Dermis blood vessel endothelial cell (primary cell): ENCODE measurements around the gene PACSIN3. TPM values are rescaled to one million over a fixed set of nuclear protein-coding genes. Genes with fewer than 3 reads are reported as not detected.
"Not testable (repeated sequence)": the region's sequence is repeated elsewhere in the genome, so short reads cannot be mapped to it uniquely, and the experiment has no call there.

ENCODE experiments used
- DNase-seq: peaks from one replicate; pipeline ENCODE4 v3.0.0; 2010
- total RNA-seq: library from RNA; depleted of rRNA; stranded (reverse); fragments of >200 nt; gene quantifications from 2 replicates; pipeline ENCODE4 v1.2.3, GENCODE V29; 2014

PACSIN3 gene
- total RNA-seq, 1 donor from 2014 or later: 16.7 TPM

- DNase-seq: not testable (repeated sequence)
Observed at GRCh38 chr11:47191137-47191536, 4.9 kb upstream of the PACSIN3 start.

- DNase-seq: no peak
Observed at GRCh38 chr11:47189100-47189834, 3.0 kb upstream of the PACSIN3 start.

- no peak for DNase-seq
Observed at GRCh38 chr11:47188259-47188658, 2.0 kb upstream of the PACSIN3 start.

- DNase-seq: no peak
Observed at GRCh38 chr11:47187723-47188122, 1.5 kb upstream of the PACSIN3 start.

- peak; percentile 35 for DNase-seq
Observed at GRCh38 chr11:47186700-47187695, 764 bp upstream of the PACSIN3 start.

- DNase-seq: peak; percentile 26
Observed at GRCh38 chr11:47185305-47186075, 744 bp downstream of the PACSIN3 start.

- no peak for DNase-seq
Observed at GRCh38 chr11:47184711-47185304, 1.4 kb downstream of the PACSIN3 start.

GRCh38 chr11:47183969-47184368, 2.3 kb downstream of the PACSIN3 start:
- no peak for DNase-seq

- DNase-seq: no peak
Observed at GRCh38 chr11:47183031-47183856, 3.0 kb downstream of the PACSIN3 start.

GRCh38 chr11:47182380-47182779, 3.9 kb downstream of the PACSIN3 start:
- DNase-seq: no peak

- DNase-seq: no peak
Observed at GRCh38 chr11:47181271-47181670, 5.0 kb downstream of the PACSIN3 start.

GRCh38 chr11:47180006-47180787, 6.0 kb downstream of the PACSIN3 start:
- no peak for DNase-seq

- peak; percentile 75 for DNase-seq
Observed at GRCh38 chr11:47179655-47179991, 6.6 kb downstream of the PACSIN3 start.

GRCh38 chr11:47178737-47179654, 7.2 kb downstream of the PACSIN3 start:
- no peak for DNase-seq

GRCh38 chr11:47178316-47178715, 7.9 kb downstream of the PACSIN3 start:
- DNase-seq: no peak

GRCh38 chr11:47177846-47178245, 8.4 kb downstream of the PACSIN3 start:
- no peak for DNase-seq

- DNase-seq: peak; percentile 87
Observed at GRCh38 chr11:47177229-47177845, 8.9 kb downstream of the PACSIN3 start.

- peak; percentile 98 for DNase-seq
Observed at GRCh38 chr11:47176328-47177228, 9.7 kb downstream of the PACSIN3 start, which contains the start of gene ARFGAP2. Gene ARFGAP2, minus strand, starts transcription at chr11:47176879. Its CDS starts 26 bp downstream, at chr11:47176853.
